NCI-H2029 treated with DMSO at 0.1 percent for 48 hours (cell line): ENCODE measurements around the gene DUXB.

Experiments used
- DNase-seq: peaks from one replicate; lab custom pipeline; 2025; lab: John Stamatoyannopoulos, UW

DUXB gene, protein sequence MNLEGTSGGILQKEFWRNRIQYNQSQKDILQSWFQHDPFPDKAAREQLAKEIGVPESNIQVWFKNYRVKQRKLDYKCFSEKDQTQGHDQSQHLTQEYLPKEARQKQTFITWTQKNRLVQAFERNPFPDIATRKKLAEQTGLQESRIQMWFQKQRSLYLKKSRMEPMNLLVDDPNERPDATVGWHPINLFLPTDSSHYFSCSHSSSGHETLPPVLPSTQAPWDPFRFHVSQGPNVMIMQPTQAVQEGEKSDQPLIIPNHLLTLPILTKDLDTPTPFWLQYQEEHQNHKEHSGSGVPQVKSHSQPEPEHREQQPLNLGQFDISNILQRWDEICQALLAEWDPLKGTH

DNA sequence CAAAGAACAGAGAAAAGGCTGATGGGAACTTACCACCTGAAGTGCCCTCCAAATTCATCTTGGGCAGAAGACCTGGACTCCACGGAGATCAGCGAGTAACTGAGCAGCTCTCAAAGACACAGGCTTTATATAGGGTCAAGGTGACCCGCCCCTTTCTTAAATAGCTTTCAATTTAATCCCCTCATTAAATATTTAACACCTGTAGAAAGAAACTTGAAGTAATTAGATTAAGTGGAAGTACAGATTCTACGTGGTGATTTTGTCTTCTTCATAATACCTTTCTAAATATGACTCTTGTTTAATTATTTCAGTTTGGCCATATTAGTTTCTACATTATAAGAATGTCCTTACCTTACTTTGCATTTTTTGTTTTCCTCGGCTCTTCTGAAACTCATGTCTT, at the start of gene DUXB:
Gene DUXB (minus strand): TSS at position 101 of the 400 bp plus-strand sequence. CDS start 43 bp downstream, at position 58.
- no peak for DNase-seq

DNA sequence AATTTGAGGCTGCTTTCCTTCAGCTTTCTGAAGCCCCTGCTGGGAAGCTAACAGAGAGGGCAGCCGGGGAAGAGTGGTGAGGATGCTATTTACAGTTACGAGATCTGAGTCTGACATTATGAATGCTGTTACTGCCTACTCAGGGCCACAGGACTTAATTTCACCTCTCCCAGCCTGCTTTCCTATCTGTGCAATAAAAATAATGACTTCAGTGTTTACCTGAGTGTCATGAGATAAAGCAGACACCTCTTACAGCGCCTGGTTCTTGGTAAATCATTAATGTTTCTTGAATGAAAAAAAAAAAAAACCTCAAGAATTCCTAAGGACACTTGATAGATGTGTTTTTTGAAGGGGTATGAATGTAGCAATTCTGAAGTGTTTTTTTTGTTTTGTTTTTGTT, 49.3 kb upstream of the DUXB start:
- DNase-seq: no peak

DNA sequence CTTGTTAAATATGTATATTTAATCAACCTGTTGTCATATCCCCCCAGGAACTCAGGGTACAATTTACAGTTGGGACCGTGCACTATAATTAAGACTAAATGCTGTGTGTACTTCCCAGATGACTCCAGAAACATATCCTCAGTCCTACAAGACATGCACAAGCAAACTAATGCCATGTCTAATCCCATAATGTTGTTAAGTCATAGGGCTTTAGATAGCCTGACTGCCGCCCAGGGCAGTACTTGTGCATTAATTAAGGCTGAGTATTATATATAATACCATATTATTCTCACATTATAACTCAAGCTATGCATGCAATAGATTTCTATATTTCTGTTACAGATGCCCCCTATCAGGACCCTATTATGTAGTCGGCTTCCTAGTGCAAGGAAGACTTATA, 45.1 kb upstream of the DUXB start:
- no peak for DNase-seq

DNA sequence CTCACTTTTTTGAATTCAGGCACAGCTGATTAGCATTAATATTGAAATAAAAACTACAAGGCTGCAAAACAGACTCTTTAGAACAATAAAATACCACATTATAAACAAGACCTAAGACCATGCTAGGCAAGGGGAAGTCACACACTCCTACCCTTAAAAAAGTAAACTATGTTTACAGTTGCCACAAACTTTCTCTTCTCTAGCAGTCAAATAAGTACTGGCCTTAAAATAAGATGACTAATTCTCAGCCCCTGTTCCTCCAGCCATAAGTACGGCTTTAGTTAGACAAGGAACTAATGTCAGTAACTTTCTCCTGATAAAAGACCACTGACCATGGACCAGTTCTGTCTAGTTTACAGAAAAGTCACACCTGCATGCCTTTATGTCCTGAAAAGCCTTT, 44.6 kb upstream of the DUXB start:
- DNase-seq: no peak

DNA sequence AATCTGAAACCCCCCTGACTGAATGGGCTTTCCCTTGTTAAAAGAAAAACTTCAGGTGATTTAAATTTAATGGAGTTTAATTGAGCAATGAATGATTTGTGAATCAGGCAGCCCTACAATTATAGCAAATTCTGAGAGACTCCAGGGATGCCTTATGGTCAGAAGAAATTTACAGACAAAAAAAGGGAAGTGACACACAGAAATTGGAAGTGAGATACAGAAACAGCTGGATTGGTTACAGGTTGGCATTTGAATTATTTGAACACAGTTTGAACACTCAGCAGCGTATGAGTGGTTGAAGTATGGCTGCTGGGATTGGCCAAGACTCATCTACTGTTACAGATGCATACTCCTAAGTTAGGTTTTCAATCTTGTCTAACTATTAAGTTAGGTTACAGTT, 44.0 kb upstream of the DUXB start:
- no peak for DNase-seq

DNA sequence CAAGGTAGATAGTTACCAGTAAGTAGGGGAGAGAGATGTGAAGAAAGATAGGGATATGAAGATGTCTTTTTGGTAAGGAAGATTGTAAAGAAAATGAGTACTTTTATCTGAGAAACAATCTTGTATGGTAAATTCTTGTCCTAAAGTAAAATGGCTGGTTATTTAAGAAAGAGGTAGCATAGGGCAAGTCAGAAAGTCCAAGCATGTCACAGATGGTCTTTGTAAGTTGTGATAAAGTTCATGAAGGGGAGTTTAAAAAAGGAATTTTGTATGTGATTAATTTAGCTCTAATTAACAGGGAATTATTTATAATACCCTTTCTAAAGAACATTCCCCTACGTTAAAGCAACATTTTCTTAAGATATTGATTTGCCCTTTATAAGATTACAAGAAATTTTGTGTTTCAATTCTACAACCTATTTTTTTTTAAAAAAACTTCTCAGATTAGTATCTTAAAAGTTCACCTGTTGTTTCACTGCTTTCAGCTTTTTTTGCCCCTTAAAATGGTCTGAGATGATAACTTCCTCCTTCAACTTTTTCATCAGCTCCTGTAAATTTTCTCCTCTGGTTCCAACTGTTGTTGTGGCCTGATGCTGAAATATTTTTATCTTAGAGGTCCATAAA, 41.3 kb upstream of the DUXB start:
- DNase-seq: no peak

DNA sequence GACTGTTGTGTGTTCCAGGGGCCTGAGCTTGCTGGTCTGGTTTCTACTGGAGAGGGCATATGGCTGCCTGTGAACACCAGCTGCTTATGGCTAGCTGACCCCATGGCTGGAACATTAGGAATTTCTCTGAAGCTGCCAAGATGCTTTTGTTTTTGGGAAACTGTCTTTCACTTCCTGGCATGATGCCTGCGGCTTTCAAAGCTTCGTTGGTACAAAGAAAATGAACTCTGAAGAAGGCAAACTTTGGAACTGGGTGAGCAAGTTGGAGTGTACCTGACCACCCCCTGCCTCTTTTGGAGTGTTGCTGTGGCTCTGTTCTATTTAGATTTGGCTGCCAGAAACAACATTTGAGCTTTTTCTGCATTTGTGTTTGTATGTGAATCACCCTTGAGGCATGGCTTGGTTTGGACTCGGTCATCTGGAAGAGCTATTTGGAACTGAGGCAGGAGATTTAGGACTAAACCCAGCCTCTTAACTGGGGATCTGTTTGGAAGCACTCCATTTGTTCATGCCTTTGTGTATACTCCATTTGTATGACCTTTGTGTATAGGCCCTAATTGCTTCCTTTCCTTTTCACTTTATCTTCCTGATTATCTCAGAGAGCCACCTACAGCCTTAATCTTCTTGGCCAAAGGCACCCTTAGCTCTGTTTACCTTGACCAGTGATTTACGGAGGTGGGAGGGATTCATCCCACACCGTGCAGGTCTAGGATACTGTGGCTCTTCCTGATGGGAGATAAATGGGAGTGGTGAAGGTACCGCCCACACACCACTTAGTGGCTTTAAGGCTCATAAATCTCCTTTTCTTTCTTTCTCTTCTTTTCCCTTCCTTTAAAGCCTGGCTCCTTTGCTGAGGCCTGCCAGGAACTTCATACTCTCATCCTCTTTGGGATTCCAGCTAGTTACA, 32.3 kb upstream of the DUXB start:
- no peak for DNase-seq

DNA sequence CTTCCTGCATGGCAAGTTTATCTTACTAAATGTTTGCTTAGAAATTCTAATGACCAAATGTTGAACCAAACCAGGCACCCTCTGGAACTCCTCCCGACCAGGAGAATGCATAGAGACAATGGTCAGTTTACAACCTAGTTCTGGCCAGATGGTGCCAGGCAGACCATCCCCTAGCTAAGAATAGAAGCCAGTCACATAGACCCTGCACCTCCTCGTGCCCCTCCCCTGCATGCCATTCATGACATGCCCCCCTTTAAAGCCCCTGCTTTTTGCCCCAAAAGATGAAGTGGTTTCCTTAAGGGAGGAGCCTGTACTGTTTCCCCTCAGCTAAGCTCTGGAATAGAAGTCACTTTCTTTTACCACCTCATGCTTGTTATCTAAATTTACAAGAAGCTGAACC, 31.6 kb upstream of the DUXB start:
- DNase-seq: no peak

DNA sequence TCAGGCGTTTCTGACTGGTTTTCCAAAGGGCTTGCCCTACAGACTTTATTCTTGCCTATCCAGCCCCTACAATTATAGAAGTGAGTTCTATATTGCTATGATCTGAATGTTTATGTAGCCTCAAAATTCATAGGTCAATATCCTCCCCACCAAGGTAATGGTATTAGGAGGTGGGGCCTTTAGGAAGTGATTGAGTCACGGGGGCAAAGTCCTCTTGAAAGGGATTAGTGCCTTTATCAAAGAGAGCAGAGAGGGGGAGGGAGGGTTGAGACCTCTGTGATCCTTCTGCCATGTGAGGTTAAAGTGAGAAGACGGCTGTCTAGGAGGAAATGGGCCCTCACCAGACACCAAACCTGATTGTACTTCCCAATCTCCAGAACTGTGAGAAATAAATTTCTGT, 26.0 kb upstream of the DUXB start:
- DNase-seq: no peak

DNA sequence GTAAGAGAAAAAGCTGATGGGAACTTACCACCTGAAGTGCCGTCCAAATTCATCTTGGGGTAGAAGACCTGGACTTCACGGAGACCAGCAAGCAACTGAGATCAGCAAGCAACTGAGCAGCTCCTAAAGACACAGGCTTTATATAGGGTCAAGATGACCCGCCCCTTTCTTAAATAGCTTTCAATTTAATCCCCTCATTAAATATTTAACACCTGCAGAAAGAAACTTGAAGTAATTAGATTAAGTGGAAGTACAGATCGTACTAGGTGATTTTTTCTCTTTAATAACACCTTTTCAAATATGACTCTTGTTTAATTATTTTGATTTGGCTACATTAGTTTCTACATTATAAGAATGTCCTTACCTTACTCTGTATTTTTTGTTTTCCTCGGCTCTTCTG, 25.1 kb upstream of the DUXB start, which contains the start of gene CPHXL:
Gene CPHXL (minus strand): TSS at position 101 of the 400 bp plus-strand sequence. CDS start 48 bp downstream, at position 53.
- DNase-seq: no peak

DNA sequence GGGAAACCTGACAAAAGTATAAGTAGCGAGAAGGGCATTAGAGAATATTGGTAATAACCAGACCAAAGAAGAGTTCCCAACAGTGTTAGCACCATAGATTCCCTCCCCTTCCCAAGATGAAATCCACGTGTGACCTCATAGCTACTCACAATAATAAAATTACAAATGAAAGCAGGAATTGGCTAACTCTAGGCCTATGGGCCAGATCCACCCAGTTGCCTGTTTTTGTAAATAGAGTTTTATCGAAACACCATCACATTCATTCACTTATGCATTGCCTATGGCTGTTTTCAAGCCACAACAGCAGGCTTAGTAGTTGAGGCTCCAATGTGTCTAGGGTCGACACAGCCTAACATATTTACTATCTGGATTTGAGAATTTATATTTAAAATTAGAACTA, 17.2 kb upstream of the DUXB start:
- DNase-seq: no peak

DNA sequence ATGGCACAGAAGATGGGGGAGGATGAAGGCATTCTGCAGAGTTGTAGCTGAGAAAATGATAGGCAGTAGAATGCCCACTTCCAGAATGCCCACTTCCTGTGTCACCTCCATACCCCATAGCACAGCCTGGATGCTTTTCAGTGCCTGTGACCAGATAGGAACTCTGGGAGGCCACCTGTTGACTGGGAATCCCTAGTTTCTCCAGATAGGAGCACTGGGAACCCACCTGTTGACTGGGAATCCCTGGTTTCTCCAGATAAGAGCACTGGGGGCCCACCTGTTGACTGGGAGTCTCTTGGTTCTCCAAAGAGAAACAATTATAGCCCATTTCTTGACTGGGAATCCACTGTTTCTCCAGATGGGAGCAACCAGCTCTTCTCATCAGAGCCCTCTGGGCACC, 13.4 kb upstream of the DUXB start:
- DNase-seq: no peak

DNA sequence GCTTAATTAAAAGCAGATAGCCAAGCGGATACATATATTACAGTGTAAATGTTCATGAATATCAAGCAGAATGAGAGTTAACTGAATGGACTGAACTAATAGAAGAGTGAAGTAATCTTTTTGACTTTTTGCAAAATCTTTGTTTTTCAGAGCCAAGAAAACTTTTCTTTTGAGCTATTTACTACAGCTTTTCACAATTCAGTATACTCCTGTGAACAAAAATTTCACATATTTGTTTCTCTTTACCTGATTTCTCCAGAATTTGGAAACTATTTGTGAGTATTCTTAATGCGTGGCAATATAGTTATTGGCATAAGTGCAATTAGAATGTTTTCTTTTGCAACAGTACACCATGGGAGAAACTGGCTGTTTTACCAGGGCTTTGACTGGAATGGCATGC, 9.1 kb upstream of the DUXB start:
- DNase-seq: no peak

DNA sequence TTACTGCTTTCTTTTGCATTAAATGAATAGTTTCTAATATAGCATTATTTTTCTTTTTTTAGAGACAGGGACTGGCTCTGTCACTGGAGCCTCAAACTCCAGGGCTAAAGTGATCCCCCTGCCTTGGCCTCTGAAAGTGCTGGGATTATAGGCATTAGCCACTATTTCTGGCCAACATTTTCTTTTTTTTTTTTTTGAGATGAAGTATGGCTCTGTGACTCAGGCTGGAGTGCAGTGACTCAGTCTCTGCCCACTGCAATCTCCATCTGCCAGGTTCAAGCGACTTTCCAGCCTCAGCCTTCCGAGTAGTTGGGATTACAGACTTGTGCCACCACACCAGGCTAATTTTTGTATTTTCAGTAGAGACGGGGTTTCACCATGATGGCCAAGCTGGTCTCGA, 2.0 kb upstream of the DUXB start:
- no peak for DNase-seq

DNA sequence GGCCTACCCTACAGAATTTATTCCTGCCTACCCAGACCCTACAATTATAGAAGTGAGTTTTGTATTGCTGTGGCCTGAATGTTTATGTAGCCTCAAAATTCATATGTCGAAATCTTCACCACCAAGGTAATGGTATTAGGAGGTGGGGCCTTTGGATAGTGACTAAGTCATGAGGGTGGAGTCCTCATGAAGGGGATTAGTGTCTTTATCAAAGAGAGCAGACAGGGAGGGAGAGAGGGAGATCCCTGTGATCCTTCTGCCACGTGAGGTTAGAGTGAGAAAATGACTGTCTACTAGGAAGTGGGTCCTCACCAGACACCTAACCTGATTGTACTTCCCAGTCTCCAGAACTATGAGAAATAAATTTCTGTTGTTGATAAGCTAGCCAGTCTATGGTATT, 981 bp upstream of the DUXB start:
- DNase-seq: no peak

DNA sequence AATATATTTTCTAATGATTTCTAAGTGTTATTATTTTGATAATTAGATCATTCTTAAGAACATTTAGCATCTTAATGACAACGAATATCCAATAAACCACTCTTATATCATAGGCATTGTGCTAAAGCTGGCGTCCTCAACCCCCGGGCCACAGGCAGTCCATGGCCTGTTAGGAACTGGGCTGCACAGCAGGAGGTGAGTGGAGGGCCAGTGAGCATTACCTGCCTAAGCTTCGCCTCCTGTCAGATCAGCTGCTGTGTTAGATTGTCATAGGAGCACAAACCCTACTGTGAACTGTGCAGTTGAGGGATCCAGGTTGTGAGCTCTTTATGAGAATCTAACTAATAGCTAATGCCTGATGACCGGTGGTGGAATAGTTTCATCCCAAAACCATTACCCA, 3.7 kb downstream of the DUXB start:
- DNase-seq: no peak

DNA sequence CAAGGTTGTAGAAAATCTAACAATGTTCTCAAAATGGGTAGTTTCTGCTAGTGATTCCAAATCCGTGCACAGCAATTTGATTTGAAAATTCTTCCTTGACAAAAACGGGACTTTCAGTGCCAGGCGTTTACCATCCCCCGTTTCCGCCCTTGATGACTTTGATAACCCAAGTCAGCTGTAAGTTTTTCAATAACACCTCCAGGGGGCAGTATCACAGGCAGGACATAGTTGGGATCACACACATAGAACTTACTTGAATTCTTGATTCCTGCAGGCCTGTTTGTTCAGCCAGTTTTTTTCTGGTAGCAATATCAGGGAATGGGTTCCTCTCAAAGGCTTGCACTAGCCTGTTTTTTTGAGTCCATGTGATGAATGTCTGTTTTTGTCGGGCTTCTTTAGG, 5.6 kb downstream of the DUXB start:
- DNase-seq: no peak

DNA sequence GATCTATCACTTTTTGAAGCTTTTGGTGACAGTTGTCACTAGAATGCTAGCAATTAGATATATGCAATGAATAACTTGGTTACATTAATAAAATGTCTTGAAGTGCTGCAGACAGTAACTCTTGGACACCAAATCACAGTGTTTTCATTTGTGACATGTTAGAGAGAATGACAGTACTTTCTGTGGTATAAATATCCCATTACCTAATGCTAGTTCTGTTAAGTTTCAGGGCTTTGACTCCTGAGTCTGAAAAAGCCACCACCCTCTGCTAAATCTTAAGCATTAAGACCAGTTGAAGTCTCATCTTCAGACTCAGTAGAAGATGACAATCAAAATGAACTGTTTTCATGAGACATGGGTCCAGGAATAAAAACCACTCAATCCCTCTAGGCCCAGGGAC, 13.9 kb downstream of the DUXB start:
- no peak for DNase-seq

DNA sequence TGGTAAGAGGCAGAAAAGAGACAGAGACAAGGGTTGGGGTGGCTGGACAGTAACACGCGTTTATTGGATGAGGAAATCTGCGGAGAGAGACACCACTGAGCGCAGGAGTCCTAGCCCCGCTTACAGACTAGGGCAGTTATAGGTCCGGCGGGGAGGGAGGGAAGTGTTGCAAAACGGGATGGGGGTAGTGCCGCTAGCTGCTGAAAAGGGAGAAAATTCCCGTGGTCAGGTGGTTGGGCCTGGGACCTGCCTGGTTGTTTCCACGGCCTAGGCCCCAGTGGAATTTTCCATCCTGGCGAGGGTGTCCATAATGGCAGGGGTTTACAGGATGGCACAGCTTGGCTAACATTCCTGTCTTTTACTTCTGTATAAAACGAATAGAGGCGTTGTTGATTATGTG, 19.0 kb downstream of the DUXB start:
- no peak for DNase-seq

DNA sequence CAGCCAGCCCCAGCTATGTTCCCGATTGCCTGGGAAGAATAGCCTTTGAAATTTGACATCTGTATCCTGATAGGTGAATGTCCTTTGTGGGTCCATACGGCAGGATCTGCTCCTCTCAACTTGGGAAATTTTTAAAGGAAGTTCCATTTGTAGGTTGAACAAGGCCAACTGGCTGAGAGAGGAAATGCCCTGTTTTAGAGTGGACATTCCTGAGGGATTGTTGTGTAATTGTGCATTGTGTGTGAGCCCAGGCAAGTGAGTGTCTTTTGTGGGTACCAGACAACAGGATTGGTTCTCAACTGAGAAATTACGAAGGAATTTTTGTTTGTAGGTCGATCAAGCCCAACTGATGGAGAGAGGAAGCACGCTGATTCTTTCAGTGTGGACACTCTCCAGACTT, 21.9 kb downstream of the DUXB start:
- DNase-seq: no peak

DNA sequence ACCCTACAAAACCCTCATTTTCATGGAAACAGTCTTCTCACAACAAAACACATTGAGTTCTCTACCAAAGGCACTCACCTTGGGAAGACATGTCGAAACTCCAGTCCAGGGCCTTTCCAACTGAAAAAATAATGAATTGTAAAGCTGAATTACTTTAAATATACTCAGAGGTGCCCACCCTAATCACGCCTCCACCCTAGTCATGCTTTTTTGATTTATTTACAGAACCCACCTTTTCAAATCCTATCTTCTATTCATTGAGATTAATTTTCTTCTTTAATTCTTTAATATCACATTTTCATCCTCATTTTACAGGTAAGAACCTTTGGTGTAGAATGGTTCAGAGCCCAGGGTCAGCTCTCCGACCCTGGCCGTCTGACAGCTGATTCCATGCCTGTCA, 24.4 kb downstream of the DUXB start, which contains the start of gene CPHXL2:
Gene CPHXL2 (minus strand): TSS at position 101 of the 400 bp plus-strand sequence. CDS start 10 bp downstream, at position 91.
- no peak for DNase-seq

DNA sequence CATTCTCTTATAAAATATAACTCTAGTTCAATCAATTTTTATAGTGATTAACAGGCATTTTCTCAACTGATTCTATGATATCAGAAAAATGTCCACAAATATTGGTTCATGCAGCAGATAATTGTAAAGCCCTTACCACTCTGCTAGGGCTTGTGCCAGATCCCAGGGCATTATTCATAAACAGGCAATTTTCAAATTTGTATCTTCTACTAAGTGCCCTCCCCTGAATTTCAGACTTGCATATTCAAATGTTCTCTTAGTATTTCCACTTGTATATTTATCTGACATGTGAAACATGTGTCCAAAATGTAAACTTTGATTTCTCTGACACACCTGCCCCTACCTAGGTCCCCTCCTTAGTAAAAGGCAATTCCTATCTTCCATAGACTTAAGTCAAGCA, 33.8 kb downstream of the DUXB start:
- DNase-seq: no peak
